ENCODE results near the gene LLGL1. TPM values are rescaled to one million over a fixed set of nuclear protein-coding genes. Genes with fewer than 3 reads are reported as not detected.
"Not testable (repeated sequence)": the region's sequence is repeated elsewhere in the genome, so short reads cannot be mapped to it uniquely, and the experiment has no call there.

The LLGL1 gene
- polyA plus RNA-seq, 4 donors: 26.8 to 43.2 (median 32.3) TPM

GRCh38 chr17:18191967-18192366 lies 33.5 kb upstream of the LLGL1 start:
- no peak for DNase-seq (ENCODE audit: low read depth in 4 of 4, low spot score in 3 of 4)

GRCh38 chr17:18194394-18194793 lies 31.0 kb upstream of the LLGL1 start:
- no peak for DNase-seq (ENCODE audit: low read depth in 4 of 4, low spot score in 3 of 4)

GRCh38 chr17:18194804-18195203 lies 30.6 kb upstream of the LLGL1 start:
- no peak for DNase-seq (ENCODE audit: low read depth in 4 of 4, low spot score in 3 of 4)

- no peak for DNase-seq (ENCODE audit: low read depth in 4 of 4, low spot score in 3 of 4)
Observed at GRCh38 chr17:18195246-18195645, 30.2 kb upstream of the LLGL1 start.

DNA sequence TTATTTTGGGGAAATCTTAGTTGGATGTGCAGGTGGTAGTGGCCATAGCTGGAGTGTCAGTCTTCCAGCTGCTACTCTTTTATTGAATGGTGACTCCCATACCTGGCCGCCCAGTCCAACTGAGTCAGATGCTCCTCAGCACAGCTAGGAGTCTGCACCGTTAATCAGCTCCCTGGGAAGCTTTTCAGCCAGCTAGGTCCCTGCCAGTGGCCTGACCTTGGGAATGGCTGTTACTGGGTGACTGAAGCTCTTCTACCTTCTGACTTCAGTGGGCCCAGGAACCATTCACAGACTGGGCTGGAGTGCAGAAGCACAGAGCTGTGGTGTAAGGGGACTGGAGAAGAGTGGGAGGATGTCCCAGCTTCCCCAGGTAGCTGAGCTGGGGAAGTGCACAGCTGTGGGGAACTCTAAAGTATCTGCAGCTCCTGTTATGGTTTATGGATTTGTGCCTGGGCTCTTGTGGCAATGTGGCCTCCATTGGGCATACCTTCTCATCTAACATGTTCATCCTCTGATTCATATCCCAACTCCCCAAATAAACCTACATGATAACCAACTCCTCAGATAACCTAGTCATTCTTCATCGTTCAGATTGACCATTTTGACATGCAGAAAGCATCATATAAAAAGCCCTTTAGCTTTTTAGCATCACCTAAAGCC lies 27.8 kb upstream of the LLGL1 start:
- DNase-seq (ENCODE audit: low read depth in 4 of 4, low spot score in 3 of 4): no peak

DNA sequence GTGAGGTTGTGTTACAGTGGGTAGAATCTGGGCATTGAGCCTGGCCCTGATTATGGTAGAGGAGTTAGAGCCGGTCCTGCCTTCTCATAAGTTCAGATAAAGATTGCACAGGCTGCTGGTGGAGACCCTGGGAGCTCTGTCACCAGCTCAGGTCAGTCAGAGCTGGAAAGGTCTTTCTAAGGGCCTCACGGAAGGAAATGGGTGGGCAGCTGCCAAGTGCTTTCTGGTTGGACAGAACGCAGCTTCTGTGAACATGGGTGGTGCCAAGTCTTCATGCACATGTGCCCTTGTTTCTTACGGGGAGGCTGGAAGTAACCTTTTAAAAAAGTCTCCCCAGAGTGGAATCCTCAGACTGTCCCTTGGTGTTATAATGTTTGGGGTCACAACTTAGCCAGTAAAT lies 26.9 kb upstream of the LLGL1 start:
- DNase-seq (ENCODE audit: low read depth in 4 of 4, low spot score in 3 of 4): no peak

DNA sequence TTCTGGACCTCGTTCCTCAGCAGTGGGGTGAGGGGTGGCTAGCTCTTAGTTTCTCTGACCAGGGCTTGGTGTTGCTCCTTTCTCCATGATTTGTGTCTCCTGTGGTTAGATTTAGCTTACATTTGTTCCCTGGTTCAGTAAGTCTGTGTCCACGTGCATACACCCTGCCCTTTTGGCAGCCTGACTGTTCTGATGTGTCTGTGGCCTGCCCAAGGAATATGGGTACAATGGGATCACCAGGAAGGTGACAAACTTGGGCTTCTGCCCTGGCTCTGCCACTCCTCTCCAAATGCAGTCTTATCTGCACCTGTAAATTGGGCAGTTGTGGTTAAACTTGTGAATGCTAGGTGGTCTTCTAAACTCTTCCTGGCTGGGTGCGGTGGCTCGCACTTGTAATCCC lies 24.3 kb upstream of the LLGL1 start:
- no peak for DNase-seq (ENCODE audit: low read depth in 4 of 4, low spot score in 3 of 4)

GRCh38 chr17:18203308-18203707 lies 22.1 kb upstream of the LLGL1 start:
- DNase-seq (ENCODE audit: low read depth in 4 of 4, low spot score in 3 of 4): no peak

DNA sequence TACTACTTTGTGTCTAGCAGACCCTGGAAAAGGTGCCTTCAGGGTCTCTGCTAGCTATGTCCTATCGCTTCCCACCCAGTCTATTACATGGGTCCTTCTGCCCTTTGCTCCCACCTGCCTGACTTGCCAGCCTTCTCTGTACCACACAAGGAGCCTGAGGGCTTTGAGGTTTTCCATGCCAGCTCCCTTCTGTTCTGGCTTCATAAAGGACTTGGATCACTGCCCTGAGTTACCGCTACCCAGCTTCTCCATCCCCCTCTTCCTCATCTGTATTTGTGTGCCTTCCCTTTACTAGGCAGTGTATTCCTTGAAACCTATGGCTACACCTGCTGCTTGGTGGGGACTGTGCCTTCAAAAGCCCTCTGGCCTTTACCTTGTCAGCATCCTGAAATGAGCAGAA lies 19.6 kb upstream of the LLGL1 start:
- no peak for DNase-seq (ENCODE audit: low read depth in 4 of 4, low spot score in 3 of 4)

- DNase-seq (ENCODE audit: low read depth in 4 of 4, low spot score in 3 of 4): no peak
Observed at GRCh38 chr17:18206962-18207361, 18.5 kb upstream of the LLGL1 start.

DNA sequence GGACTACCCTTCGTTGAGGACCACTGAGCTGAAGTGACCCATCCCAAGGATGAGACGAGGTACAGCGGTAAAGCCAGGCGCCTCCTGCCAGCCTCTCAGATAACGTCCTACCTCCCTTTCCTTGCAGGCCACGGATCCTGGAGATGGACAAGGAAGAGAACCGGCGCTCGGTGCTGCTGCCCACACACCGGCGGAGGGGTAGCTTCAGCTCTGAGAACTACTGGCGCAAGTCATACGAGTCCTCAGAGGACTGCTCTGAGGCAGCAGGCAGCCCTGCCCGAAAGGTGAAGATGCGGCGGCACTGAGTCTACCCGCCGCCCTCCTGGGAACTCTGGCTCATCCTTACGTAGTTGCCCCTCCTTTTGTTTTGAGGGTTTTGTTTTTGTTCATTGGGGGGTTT lies 17.3 kb upstream of the LLGL1 start:
- no peak for DNase-seq (ENCODE audit: low read depth in 4 of 4, low spot score in 3 of 4)

DNA sequence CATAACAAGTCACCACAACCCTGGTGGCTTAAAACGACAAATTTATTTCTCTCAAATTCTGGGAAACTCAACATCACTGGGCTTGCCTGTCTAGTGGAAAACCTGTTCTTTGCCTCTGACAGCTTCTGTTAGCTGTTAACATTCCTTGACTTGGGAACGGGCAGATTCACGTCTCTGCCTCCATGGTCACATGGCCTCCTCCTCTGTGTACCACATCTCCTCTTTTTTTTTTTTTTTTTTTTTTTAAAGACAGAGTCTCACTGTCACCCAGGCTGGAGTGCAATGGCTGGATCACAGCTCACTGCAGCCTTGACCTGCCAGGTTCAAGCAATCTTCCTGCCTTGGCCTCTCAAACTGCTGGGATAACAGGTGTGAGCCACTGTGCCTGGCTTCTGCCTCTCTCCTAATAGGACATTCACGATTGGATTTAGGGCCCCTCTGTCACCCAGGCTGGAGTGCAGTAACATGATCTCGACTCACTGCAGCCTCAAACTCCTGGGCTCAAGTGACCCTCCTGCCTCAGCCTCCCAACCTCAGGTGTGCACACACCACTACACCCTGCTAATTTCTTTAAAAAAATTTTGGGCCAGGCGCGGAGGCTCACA lies 11.7 kb upstream of the LLGL1 start:
- DNase-seq (ENCODE audit: low read depth in 4 of 4, low spot score in 3 of 4): no peak

GRCh38 chr17:18216906-18217305 lies 8.5 kb upstream of the LLGL1 start:
- not testable (repeated sequence) for DNase-seq (ENCODE audit: low read depth in 4 of 4, low spot score in 3 of 4)

DNA sequence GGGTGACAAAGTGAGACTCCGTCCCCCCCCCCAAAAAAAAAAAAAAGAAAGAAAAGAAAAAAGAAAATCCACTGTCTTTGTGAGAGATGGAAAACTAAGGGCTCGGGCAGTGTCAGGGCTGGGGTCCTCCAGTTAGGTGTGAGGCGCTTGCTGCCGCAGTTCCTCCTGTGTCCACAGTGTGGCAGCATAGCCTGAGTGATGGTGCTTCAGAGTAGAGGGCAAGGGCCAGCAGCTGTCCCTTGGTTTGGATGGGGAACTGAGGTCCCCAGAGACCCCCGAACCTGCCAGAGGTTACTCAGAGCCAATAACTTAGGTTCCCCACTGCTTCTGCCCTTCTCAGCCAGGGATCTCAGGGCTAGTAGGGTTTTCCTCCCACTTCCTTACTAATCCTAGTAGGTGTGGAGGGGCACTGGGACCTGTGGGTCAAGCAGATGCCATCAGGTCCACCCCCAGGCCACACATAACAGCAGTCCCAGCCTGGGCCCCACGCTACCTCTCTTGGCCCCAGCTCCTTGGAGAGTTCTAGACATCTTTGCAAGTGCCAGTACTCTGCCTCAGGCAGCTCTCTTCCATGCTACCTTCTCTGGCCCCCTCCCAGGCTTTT lies 7.9 kb upstream of the LLGL1 start:
- no peak for DNase-seq (ENCODE audit: low read depth in 4 of 4, low spot score in 3 of 4)

- DNase-seq (ENCODE audit: low read depth in 4 of 4, low spot score in 3 of 4): no peak
Observed at GRCh38 chr17:18218756-18219415, 6.5 kb upstream of the LLGL1 start.

DNA sequence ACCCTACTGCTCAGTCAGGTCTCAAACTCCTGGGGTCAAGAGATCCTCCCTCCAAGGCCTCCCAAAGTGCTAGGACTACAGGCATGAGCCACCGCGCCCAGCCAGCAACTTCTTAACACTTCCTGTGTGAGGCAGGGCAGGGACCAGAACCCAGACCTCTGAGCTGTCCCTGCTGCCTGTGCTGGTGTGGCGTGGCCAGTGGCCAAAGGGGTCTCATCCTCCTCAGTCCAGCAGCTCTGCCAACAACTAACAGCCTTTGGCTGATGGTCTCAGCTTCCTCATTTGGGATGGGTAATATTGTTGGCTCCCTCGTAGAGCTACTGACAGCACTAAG lies 1.4 kb upstream of the LLGL1 start:
- no peak for DNase-seq (ENCODE audit: low read depth in 4 of 4, low spot score in 3 of 4)

- no peak for DNase-seq (ENCODE audit: low read depth in 4 of 4, low spot score in 3 of 4)
Observed at GRCh38 chr17:18224387-18225120, 881 bp upstream of the LLGL1 start.

GRCh38 chr17:18225642-18226283 lies 328 bp downstream of the LLGL1 start:
- no peak for DNase-seq (ENCODE audit: low read depth in 4 of 4, low spot score in 3 of 4)

DNA sequence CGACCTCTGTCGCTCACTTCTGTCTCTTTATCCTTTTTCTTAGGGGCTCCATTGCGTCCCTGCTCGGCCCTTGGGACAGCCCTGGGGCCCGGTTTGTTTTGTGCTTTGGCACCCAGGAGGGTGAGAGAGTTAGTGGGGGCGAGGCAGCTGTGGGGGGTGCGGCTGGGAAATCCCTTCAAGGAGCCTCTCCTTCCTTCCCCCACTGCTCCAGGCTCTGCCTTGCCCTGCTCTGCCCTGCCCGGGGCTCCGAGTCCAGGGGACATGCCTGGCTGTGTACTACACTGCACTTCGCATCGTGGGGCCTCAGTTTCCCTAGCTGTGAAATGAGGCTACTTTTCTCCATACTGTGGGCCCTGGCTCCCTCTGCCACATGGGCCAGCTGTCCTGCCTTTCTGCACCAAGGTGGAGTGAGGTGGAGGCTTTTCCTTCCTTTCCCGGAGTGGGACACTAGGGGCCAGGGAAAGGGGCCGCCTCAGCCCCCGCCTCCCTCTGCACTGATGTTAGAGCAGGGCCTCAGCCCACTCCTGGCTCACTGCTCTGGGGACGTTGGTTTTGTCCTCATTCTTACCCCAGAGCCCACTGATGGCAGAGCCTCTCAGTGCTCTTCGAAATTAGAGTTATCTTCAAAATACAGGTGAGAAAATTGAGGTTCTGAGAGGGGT lies 980 bp downstream of the LLGL1 start:
- DNase-seq (ENCODE audit: low read depth in 4 of 4, low spot score in 3 of 4): no peak

DNA sequence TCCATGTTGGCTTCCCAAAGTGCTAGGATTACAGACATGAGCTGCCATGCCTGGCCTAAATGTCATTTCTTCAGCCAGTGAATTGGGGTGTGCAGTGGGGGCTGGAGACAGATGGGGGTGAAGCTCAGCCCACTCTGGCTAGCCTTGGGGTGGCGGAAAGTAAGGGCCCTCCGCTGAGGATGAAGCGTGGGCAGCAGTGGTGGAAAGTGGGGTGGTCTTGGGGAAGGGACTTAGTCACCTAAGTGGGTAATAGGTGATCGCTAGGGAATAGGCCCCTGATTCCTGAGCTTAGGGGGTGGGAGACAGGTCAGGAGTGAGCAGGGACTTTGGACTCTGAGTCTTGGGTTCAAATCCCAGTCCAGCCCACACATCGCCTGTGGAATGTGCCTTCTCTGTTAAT lies 2.2 kb downstream of the LLGL1 start:
- no peak for DNase-seq (ENCODE audit: low read depth in 4 of 4, low spot score in 3 of 4)

Measured in left renal pelvis (tissue), 4 donors.